ENCODE measurements around the gene RGS9BP.
"Not testable (repeated sequence)": the region's sequence is repeated elsewhere in the genome, so short reads cannot be mapped to it uniquely, and the experiment has no call there.

The RGS9BP gene, protein sequence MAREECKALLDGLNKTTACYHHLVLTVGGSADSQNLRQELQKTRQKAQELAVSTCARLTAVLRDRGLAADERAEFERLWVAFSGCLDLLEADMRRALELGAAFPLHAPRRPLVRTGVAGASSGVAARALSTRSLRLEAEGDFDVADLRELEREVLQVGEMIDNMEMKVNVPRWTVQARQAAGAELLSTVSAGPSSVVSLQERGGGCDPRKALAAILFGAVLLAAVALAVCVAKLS

GRCh38 chr19:32675720-32676185 lies at the start of gene RGS9BP:
RGS9BP (plus strand) TSS chr19:32675848; CDS start chr19:32676264, 416 bp downstream.
- peak within 1 kb of the TSS; percentile 66 for H3K27ac Mint-ChIP-seq

DNA sequence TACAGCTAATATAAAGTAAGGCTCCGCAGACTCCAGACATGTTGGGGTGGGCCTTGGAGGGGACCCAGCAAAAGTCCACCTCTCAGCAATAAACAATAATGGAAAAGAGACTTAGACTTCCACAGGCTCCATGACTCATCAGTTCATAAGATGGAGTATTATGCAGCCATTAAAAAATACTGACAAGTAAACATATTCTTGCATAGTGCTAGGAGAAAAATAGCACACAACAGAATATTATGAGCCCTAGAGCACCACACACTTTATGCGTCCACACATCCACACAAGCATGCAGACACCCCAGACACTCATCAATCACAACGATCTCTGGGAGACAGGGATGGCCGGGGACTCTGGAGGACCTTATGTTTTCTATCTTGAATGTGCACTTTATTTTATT lies 48.7 kb upstream of the RGS9BP start:
- Mint-ChIP-seq H3K4me3 (no peak overlapping the region), H3K27me3 (no peaks in the 10 kb centered on the region), H3K9me3 (ENCODE audit: low read depth) (no peaks in the 10 kb centered on the region), H3K36me3 (peaks cover 11% of the 10 kb centered on the region), H3K27ac (no peak overlapping the region), H3K4me1 (ENCODE audit: low read depth) (no peaks in the 10 kb centered on the region)

More at GRCh38 chr19:32675720-32676185, at the start of gene RGS9BP:
- H3K27me3 Mint-ChIP-seq, result peaks cover 6% of the 10 kb centered on the region
- H3K36me3 Mint-ChIP-seq, result no peaks in the 10 kb centered on the region
- H3K9me3 Mint-ChIP-seq (ENCODE audit: low read depth), result no peaks in the 10 kb centered on the region
- peak within 1 kb of the TSS; percentile 90 for H3K4me3 Mint-ChIP-seq
- peaks cover 32% of the 10 kb centered on the region for H3K4me1 Mint-ChIP-seq (ENCODE audit: low read depth)

DNA sequence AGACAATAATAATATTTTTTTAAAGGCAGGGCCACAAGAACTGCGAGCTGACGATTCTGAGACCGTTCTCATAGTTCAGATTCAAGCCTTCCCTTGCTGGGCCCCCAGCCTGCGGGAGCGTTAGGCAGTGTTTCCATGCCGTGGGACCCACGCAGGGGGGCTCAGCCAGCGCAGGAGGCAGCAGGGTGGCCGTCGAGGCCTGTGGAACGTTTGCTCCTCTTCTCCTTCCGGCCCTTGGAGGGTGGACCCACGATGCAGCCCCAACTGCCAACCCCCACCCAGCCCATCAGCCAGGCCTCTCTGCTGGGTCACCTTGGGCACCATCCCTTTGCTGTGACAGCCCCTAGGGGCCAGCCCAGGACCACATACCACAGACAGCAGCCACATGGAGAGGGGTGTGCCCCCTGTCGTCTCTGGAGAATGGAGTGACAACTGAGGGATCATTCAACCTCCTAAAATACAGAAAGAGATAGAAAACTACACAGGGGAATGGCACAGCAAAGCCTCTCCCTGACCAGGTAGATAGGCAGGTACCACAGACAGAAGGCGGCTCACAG lies 47.9 kb upstream of the RGS9BP start:
- H3K27ac Mint-ChIP-seq, result no peak overlapping the region
- no peaks in the 10 kb centered on the region for H3K9me3 Mint-ChIP-seq (ENCODE audit: low read depth)
- H3K36me3 Mint-ChIP-seq, result peaks cover 5% of the 10 kb centered on the region
- H3K27me3 Mint-ChIP-seq, result no peaks in the 10 kb centered on the region
- H3K4me1 Mint-ChIP-seq (ENCODE audit: low read depth), result no peaks in the 10 kb centered on the region
- H3K4me3 Mint-ChIP-seq, result no peak overlapping the region

- no peaks in the 10 kb centered on the region for H3K4me1 Mint-ChIP-seq (ENCODE audit: low read depth)
- no peak overlapping the region for H3K27ac Mint-ChIP-seq
- H3K27me3 Mint-ChIP-seq, result no peaks in the 10 kb centered on the region
- H3K36me3 Mint-ChIP-seq, result peaks cover 4% of the 10 kb centered on the region
- no peak overlapping the region for H3K4me3 Mint-ChIP-seq
- no peaks in the 10 kb centered on the region for H3K9me3 Mint-ChIP-seq (ENCODE audit: low read depth)
Measured at GRCh38 chr19:32630338-32630737, 45.3 kb upstream of the RGS9BP start.

GRCh38 chr19:32631381-32631780 lies 44.3 kb upstream of the RGS9BP start:
- Mint-ChIP-seq H3K4me1 (ENCODE audit: low read depth) (no peaks in the 10 kb centered on the region), H3K4me3 (no peak overlapping the region), H3K9me3 (ENCODE audit: low read depth) (no peaks in the 10 kb centered on the region), H3K27me3 (no peaks in the 10 kb centered on the region), H3K36me3 (peaks cover 6% of the 10 kb centered on the region), H3K27ac (no peak overlapping the region)

GRCh38 chr19:32637480-32637879 lies 38.2 kb upstream of the RGS9BP start:
- Mint-ChIP-seq H3K9me3 (ENCODE audit: low read depth) (no peaks in the 10 kb centered on the region), H3K4me1 (ENCODE audit: low read depth) (peaks cover 11% of the 10 kb centered on the region), H3K4me3 (no peak overlapping the region), H3K36me3 (peaks cover 16% of the 10 kb centered on the region), H3K27ac (no peak overlapping the region), H3K27me3 (no peaks in the 10 kb centered on the region)

- Mint-ChIP-seq H3K27ac (no peak overlapping the region), H3K36me3 (peaks cover 22% of the 10 kb centered on the region), H3K4me3 (no peak overlapping the region), H3K9me3 (ENCODE audit: low read depth) (no peaks in the 10 kb centered on the region), H3K27me3 (no peaks in the 10 kb centered on the region), H3K4me1 (ENCODE audit: low read depth) (peaks cover 23% of the 10 kb centered on the region)
Measured at GRCh38 chr19:32638625-32639024, 37.0 kb upstream of the RGS9BP start.

GRCh38 chr19:32642771-32643170 lies 32.9 kb upstream of the RGS9BP start:
- peak overlapping the region; percentile 79 for H3K27ac Mint-ChIP-seq
- peaks cover 26% of the 10 kb centered on the region for H3K36me3 Mint-ChIP-seq
- H3K9me3 Mint-ChIP-seq (ENCODE audit: low read depth), result no peaks in the 10 kb centered on the region
- no peaks in the 10 kb centered on the region for H3K27me3 Mint-ChIP-seq
- peak overlapping the region; percentile 65 for H3K4me3 Mint-ChIP-seq
- peaks cover 39% of the 10 kb centered on the region for H3K4me1 Mint-ChIP-seq (ENCODE audit: low read depth)

- H3K36me3 Mint-ChIP-seq, result peaks cover 24% of the 10 kb centered on the region
- no peaks in the 10 kb centered on the region for H3K27me3 Mint-ChIP-seq
Measured at GRCh38 chr19:32646556-32646955, 29.1 kb upstream of the RGS9BP start.

GRCh38 chr19:32647361-32647760 lies 28.3 kb upstream of the RGS9BP start:
- Mint-ChIP-seq H3K4me3 (no peak overlapping the region), H3K9me3 (ENCODE audit: low read depth) (no peaks in the 10 kb centered on the region), H3K27ac (no peak overlapping the region), H3K36me3 (peaks cover 24% of the 10 kb centered on the region), H3K4me1 (ENCODE audit: low read depth) (peaks cover 30% of the 10 kb centered on the region), H3K27me3 (no peaks in the 10 kb centered on the region)

More at GRCh38 chr19:32646556-32646955, 29.1 kb upstream of the RGS9BP start:
- H3K9me3 Mint-ChIP-seq (ENCODE audit: low read depth), result no peaks in the 10 kb centered on the region
- H3K27ac Mint-ChIP-seq, result no peak overlapping the region
- H3K4me3 Mint-ChIP-seq, result no peak overlapping the region
- H3K4me1 Mint-ChIP-seq (ENCODE audit: low read depth), result peaks cover 36% of the 10 kb centered on the region

DNA sequence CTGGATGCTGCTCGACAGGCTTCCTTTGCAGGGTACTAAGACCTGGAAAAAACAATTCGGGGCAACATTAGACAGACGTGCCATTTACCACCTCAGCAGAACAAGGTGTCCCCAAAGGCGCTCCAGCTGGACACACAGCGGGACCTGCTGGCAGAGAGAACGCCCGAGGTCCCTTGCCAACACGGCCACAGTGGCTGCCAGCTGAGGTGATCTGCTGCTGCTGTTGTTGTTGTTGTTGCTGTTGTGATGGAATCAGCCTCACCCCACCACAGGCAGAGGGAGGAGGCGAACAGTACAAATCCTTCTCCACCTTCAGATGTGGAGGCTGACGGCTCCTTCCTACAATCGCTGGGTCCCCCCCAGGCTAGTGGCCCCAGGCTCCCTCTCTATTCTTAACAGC lies 25.9 kb upstream of the RGS9BP start:
- Mint-ChIP-seq H3K4me3 (no peak overlapping the region), H3K36me3 (peaks cover 11% of the 10 kb centered on the region), H3K27ac (no peak overlapping the region)

DNA sequence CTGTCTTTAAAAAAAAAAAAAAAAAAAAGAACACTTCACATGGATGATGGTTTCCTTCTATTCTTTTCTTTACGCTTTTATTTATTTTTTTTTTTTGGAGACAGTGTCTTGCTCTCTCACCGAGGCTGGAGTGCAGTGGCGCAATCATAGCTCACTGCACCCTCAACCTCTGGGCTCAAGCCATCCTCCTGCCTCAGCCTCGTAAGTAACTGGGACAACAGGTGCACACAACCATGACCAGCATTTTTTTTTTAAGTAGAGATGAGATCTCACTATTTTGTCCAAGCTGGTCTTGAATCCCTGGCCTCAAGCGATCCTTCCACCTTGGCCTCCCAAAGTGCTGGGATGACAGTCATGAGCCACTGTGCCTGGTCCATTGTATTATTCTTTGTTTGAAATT lies 25.0 kb upstream of the RGS9BP start:
- Mint-ChIP-seq H3K27ac (no peak overlapping the region), H3K27me3 (no peaks in the 10 kb centered on the region), H3K9me3 (ENCODE audit: low read depth) (no peaks in the 10 kb centered on the region), H3K4me3 (no peak overlapping the region), H3K36me3 (peaks cover 11% of the 10 kb centered on the region), H3K4me1 (ENCODE audit: low read depth) (peaks cover 9% of the 10 kb centered on the region)

More for the DNA sequence above, 25.9 kb upstream of the RGS9BP start:
- peaks cover 9% of the 10 kb centered on the region for H3K4me1 Mint-ChIP-seq (ENCODE audit: low read depth)
- no peaks in the 10 kb centered on the region for H3K9me3 Mint-ChIP-seq (ENCODE audit: low read depth)
- H3K27me3 Mint-ChIP-seq, result no peaks in the 10 kb centered on the region

DNA sequence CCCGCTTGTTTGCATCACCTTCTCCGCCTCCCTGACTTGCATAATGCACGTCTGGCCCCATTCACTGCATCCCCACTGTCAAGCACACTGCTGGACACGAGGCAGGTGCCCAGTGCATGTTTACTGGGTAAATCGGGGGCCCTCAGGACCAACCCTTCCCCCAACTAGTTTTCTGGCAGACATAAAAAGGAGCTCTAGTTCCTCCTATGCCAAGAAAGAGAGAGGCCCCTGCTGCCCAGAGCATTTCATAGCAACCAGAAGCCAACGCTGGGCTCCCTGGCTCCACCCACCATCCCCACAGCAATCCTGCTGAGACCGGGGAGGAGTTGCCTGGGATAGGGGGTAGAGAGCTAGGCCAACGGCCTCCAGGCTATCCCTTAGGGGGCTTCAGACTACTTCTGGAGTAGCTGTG lies 23.9 kb upstream of the RGS9BP start:
- H3K27me3 Mint-ChIP-seq, result no peaks in the 10 kb centered on the region
- H3K36me3 Mint-ChIP-seq, result peaks cover 11% of the 10 kb centered on the region
- no peak overlapping the region for H3K27ac Mint-ChIP-seq
- H3K9me3 Mint-ChIP-seq (ENCODE audit: low read depth), result no peaks in the 10 kb centered on the region
- peaks cover 7% of the 10 kb centered on the region for H3K4me1 Mint-ChIP-seq (ENCODE audit: low read depth)
- H3K4me3 Mint-ChIP-seq, result no peak overlapping the region

DNA sequence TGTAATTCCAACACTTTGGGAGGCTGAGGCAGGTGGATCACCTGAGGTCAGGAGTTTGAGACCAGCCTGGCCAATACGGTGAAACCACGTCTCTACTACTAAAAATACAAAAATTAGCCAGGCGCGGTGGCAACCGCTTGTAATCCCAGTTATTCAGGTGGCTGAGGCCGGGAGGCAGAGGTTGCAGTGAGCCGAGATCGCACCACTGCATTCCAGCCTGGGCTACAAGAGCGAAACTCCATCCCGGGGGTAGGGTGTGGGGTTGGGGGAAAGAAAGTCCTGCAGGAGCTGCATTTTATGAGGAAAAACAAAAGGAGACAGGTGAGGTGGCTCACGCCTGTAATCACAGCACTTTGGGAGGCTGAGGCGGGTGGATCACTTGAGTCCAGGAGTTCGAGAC lies 23.3 kb upstream of the RGS9BP start:
- not testable (repeated sequence) for H3K27me3 Mint-ChIP-seq; H3K9me3 Mint-ChIP-seq (ENCODE audit: low read depth); H3K27ac Mint-ChIP-seq; H3K36me3 Mint-ChIP-seq; H3K4me1 Mint-ChIP-seq (ENCODE audit: low read depth); H3K4me3 Mint-ChIP-seq

GRCh38 chr19:32652894-32653598 lies 22.6 kb upstream of the RGS9BP start:
- no peaks in the 10 kb centered on the region for H3K27me3 Mint-ChIP-seq
- peaks cover 5% of the 10 kb centered on the region for H3K36me3 Mint-ChIP-seq
- no peak overlapping the region for H3K27ac Mint-ChIP-seq
- H3K4me3 Mint-ChIP-seq, result no peak overlapping the region
- no peaks in the 10 kb centered on the region for H3K9me3 Mint-ChIP-seq (ENCODE audit: low read depth)
- no peaks in the 10 kb centered on the region for H3K4me1 Mint-ChIP-seq (ENCODE audit: low read depth)
